ENCODE data around the gene POC5. TPM values are rescaled to one million over a fixed set of nuclear protein-coding genes. Genes with fewer than 3 reads are reported as not detected.

The POC5 gene
- total and polyA plus RNA-seq, 2 experiments from 2014 or later: 16.2 to 25.9 TPM

DNA sequence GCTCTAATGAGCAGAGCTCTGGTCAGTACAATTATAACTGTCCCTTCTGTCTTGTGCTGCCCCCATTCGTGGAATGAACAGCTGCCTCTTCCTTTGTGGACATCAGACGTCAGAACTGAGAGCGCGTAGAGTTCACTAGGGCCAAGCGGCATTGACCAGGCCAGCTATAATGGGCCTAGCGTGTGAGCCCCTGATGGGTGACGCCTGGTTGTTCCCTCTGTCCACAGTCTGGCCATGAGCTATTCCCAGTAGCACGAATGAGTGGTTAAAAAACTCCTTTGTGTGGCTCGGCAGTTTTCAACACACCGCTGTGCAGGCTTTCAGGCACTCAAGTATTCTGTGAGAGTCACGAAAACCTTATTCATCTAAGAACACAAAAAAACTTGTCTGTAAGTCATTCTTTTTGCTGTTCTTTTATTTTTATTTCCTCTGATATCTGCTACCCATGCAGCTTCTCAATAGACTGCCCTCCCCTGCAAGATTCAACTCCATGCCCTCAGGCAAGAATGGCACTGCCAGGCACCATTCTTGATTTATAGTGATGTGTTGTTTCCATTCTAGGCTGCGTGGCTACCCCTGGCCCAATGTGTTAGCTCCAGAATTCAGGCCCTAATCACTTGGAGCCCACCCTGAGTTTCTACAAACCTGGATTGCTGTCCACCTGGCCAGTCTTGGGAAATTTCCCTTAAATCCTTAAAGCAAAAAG, 53.5 kb downstream of the POC5 start (continued):
- TF ChIP-seq NANOG (IDR thresholded peaks at IDR 0.05; ENCODE audit: borderline replicate concordance) (no peak), POLR2AphosphoS5 (IDR thresholded peaks at IDR 0.05; ENCODE audit: low read depth) (no peak), EZH2phosphoT487 (IDR thresholded peaks at IDR 0.05; ENCODE audit: unreplicated experiment) (no peak), STAT1 (IDR thresholded peaks at IDR 0.05; ENCODE audit: unreplicated experiment) (no peak), EZH2 (IDR thresholded peaks at IDR 0.05; ENCODE audit: low read depth, unreplicated experiment) (no peak)
- TF ChIP-seq, protein P1, sequence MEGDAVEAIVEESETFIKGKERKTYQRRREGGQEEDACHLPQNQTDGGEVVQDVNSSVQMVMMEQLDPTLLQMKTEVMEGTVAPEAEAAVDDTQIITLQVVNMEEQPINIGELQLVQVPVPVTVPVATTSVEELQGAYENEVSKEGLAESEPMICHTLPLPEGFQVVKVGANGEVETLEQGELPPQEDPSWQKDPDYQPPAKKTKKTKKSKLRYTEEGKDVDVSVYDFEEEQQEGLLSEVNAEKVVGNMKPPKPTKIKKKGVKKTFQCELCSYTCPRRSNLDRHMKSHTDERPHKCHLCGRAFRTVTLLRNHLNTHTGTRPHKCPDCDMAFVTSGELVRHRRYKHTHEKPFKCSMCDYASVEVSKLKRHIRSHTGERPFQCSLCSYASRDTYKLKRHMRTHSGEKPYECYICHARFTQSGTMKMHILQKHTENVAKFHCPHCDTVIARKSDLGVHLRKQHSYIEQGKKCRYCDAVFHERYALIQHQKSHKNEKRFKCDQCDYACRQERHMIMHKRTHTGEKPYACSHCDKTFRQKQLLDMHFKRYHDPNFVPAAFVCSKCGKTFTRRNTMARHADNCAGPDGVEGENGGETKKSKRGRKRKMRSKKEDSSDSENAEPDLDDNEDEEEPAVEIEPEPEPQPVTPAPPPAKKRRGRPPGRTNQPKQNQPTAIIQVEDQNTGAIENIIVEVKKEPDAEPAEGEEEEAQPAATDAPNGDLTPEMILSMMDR (conservative IDR thresholded peaks at IDR 0.05; ENCODE audit: low read depth in 2 of 2): no peak
- TF ChIP-seq, protein P2, sequence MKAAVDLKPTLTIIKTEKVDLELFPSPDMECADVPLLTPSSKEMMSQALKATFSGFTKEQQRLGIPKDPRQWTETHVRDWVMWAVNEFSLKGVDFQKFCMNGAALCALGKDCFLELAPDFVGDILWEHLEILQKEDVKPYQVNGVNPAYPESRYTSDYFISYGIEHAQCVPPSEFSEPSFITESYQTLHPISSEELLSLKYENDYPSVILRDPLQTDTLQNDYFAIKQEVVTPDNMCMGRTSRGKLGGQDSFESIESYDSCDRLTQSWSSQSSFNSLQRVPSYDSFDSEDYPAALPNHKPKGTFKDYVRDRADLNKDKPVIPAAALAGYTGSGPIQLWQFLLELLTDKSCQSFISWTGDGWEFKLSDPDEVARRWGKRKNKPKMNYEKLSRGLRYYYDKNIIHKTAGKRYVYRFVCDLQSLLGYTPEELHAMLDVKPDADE (IDR thresholded peaks at IDR 0.05): no peak

DNA sequence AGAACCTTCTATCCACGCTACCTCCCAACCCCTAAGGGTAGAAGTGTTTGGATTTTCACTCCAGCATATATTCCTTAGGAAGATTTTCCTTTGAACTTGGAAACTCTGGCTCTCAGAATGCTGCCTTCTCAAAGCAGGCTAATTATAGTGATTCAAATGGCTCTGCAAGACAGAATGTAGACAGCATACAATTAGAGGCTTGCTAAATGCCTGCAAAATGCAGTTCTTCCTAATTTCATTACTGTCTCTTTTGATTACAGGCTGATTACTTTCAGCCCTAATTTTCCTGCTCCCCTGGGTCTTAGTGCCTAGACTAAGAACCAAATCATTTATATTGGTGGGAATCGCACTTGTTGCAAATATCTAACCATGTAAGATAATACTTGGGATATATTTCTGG, 55.2 kb downstream of the POC5 start:
- no peaks in the 10 kb centered on the region for H3K36me3 Mint-ChIP-seq (ENCODE audit: low read depth)
- Histone ChIP-seq H3K79me2 (replicated peaks; ENCODE audit: insufficient read depth) (no peaks in the 10 kb centered on the region), H3K36me3 (ENCODE audit: insufficient read depth) (no peaks in the 10 kb centered on the region), H4K20me1 (replicated peaks; ENCODE audit: insufficient read depth) (no peaks in the 10 kb centered on the region), H3K4me3 (no peak overlapping the region), H3F3A (replicated peaks; ENCODE audit: low read depth) (no peaks in the 10 kb centered on the region), H2AFZ (no peak overlapping the region; the same call in 1 of the 2 replicates), H3K4me2 (no peak overlapping the region), H3K27me3 (ENCODE audit: insufficient read depth) (no peaks in the 10 kb centered on the region), H3K27ac (ENCODE audit: low read depth) (no peak overlapping the region), H3K9me2 (ENCODE audit: insufficient read depth) (peaks cover 7% of the 10 kb centered on the region; the same call in 1 of the 2 replicates), H3K4me1 (ENCODE audit: insufficient read depth) (no peaks in the 10 kb centered on the region)
- H3K9me3 Mint-ChIP-seq: no peaks in the 10 kb centered on the region
- H3K4me3 Mint-ChIP-seq: no peak overlapping the region
- H3K4me1 Mint-ChIP-seq: peaks cover 3% of the 10 kb centered on the region; the same call in 1 of the 3 replicates
- no peaks in the 10 kb centered on the region for H3K27me3 Mint-ChIP-seq (ENCODE audit: insufficient read depth, low read depth, poor library complexity)
- ATAC-seq (no peak), DNase-seq (ENCODE audit: low spot score) (no peak)
- H3K27ac Mint-ChIP-seq: no peak overlapping the region
- TF ChIP-seq NANOG (IDR thresholded peaks at IDR 0.05; ENCODE audit: borderline replicate concordance): no peak
- TF ChIP-seq ZNF114 (CRISPR knock-in tag; IDR thresholded peaks at IDR 0.05): no peak
- TF ChIP-seq, protein P1 (conservative IDR thresholded peaks at IDR 0.05; ENCODE audit: low read depth in 2 of 2): no peak
- no peak for TF ChIP-seq POLR2AphosphoS5 (IDR thresholded peaks at IDR 0.05; ENCODE audit: low read depth)
- TF ChIP-seq STAT1 (IDR thresholded peaks at IDR 0.05; ENCODE audit: unreplicated experiment): no peak
- TF ChIP-seq, protein P3, sequence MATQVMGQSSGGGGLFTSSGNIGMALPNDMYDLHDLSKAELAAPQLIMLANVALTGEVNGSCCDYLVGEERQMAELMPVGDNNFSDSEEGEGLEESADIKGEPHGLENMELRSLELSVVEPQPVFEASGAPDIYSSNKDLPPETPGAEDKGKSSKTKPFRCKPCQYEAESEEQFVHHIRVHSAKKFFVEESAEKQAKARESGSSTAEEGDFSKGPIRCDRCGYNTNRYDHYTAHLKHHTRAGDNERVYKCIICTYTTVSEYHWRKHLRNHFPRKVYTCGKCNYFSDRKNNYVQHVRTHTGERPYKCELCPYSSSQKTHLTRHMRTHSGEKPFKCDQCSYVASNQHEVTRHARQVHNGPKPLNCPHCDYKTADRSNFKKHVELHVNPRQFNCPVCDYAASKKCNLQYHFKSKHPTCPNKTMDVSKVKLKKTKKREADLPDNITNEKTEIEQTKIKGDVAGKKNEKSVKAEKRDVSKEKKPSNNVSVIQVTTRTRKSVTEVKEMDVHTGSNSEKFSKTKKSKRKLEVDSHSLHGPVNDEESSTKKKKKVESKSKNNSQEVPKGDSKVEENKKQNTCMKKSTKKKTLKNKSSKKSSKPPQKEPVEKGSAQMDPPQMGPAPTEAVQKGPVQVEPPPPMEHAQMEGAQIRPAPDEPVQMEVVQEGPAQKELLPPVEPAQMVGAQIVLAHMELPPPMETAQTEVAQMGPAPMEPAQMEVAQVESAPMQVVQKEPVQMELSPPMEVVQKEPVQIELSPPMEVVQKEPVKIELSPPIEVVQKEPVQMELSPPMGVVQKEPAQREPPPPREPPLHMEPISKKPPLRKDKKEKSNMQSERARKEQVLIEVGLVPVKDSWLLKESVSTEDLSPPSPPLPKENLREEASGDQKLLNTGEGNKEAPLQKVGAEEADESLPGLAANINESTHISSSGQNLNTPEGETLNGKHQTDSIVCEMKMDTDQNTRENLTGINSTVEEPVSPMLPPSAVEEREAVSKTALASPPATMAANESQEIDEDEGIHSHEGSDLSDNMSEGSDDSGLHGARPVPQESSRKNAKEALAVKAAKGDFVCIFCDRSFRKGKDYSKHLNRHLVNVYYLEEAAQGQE (IDR thresholded peaks at IDR 0.05; ENCODE audit: unreplicated experiment): no peak
- TF ChIP-seq CREB1 (CRISPR knock-in tag; IDR thresholded peaks at IDR 0.05; ENCODE audit: low read depth): no peak

Data from GM23338 (cell line).